ENCODE measurements around the gene VSIG2.

The VSIG2 gene

DNA sequence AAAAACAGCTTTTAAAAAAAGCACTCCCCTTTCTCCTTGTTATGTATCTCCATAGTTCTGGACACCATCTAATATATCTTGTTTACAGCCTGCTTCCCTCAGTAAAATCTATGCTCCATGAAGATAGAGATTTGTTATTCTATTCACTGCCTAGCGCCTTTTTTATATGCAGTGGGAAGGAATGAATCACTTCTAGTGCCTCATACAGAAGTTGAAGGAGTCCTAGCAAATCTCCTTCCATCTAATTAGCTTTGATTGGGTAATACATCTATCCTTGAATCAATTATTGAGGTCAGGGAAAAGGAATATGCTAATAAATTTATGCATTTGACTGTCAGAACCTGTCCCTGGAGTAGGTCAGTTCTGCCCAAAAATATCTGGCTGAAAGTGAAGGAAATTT is 52.5 kb downstream of the VSIG2 start:
- no peak overlapping the region for H2BK15ac ChIP-seq (ENCODE audit: low read depth, poor library complexity, severe bottlenecking)
- H4K8ac ChIP-seq (ENCODE audit: low read length) = no peak overlapping the region
- peaks cover 16 to 20% of the 10 kb centered on the region in 2 experiments for H3K27me3 ChIP-seq (ENCODE audit: control insufficient read depth in 1 of 2, insufficient read depth in 1 of 2, low read length in 2 of 2)
- no peak overlapping the region for H3K4me3 ChIP-seq (ENCODE audit: insufficient read depth in 1 of 2, low read depth in 1 of 2, low read length in 2 of 2)
- H3K4ac ChIP-seq (ENCODE audit: low read depth in 1 of 2, low read length in 2 of 2) = no peak overlapping the region
- no peak overlapping the region for H3K23ac ChIP-seq (ENCODE audit: low read length in 2 of 2)
- H3K27ac ChIP-seq (ENCODE audit: low read length, poor library complexity, severe bottlenecking) = no peak overlapping the region
- no peak overlapping the region for H3K14ac ChIP-seq (ENCODE audit: low read length in 2 of 2)
- H4K91ac ChIP-seq (ENCODE audit: low read length) = no peak overlapping the region
- no peaks in the 10 kb centered on the region for H3K79me1 ChIP-seq (replicated peaks; ENCODE audit: low read length, poor library complexity, severe bottlenecking)
- no peak overlapping the region for H2BK12ac ChIP-seq (ENCODE audit: low read length in 2 of 2)
- H2AFZ ChIP-seq (ENCODE audit: low read depth, low read length) = no peak overlapping the region
- no peak for DNase-seq
- no peak overlapping the region for H2AK5ac ChIP-seq (ENCODE audit: low read length, severe bottlenecking)
- H3K9me3 ChIP-seq (ENCODE audit: control insufficient read depth, low read length) = no peaks in the 10 kb centered on the region
- no peaks in the 10 kb centered on the region for H3K36me3 ChIP-seq (ENCODE audit: control insufficient read depth in 1 of 2, insufficient read depth in 2 of 2, low read depth in 1 of 2, low read length in 2 of 2)
- H2BK5ac ChIP-seq (ENCODE audit: low read depth, low read length, poor library complexity, severe bottlenecking) = no peak overlapping the region
- H3K4me1 ChIP-seq (ENCODE audit: control insufficient read depth, insufficient read depth, low read depth, low read length) = no peaks in the 10 kb centered on the region
- H3K18ac ChIP-seq (ENCODE audit: low read depth in 1 of 2, low read length in 2 of 2) = no peak overlapping the region
- WGBS = no CpG with 5 or more reads among the region's 1 CpG
- H3K9ac ChIP-seq (ENCODE audit: low read length) = no peak overlapping the region
- H2BK120ac ChIP-seq (ENCODE audit: low read depth, low read length) = no peak overlapping the region
- no peak overlapping the region for H3K4me2 ChIP-seq (ENCODE audit: low read length, poor library complexity, severe bottlenecking)
